ENCODE data around the gene PPTC7. TPM values are rescaled to one million over a fixed set of nuclear protein-coding genes. Genes with fewer than 3 reads are reported as not detected.
A peak's percentile ranks its signal among the peaks of the same experiment; 100 is the strongest.
"Not testable (repeated sequence)": the region's sequence is repeated elsewhere in the genome, so short reads cannot be mapped to it uniquely, and the experiment has no call there.

Gene PPTC7
- total RNA-seq, 1 donor from 2014 or later = 29.9 TPM

GRCh38 chr12:110587102-110587501 lies 4.0 kb upstream of the PPTC7 start:
- not testable (repeated sequence) for DNase-seq (ENCODE audit: low spot score)

- DNase-seq (ENCODE audit: low spot score) = no peak
Observed at GRCh38 chr12:110585231-110585799, 2.2 kb upstream of the PPTC7 start.

GRCh38 chr12:110582276-110583136 lies 612 bp downstream of the PPTC7 start:
- DNase-seq (ENCODE audit: low spot score) = peak; percentile 91

- DNase-seq (ENCODE audit: low spot score) = no peak
Observed at GRCh38 chr12:110581931-110582275, 1.2 kb downstream of the PPTC7 start.

GRCh38 chr12:110579535-110580253 lies 3.4 kb downstream of the PPTC7 start:
- DNase-seq (ENCODE audit: low spot score) = no peak

- no peak for DNase-seq (ENCODE audit: low spot score)
Observed at GRCh38 chr12:110578694-110579534, 4.2 kb downstream of the PPTC7 start.

- DNase-seq (ENCODE audit: low spot score) = no peak
Observed at GRCh38 chr12:110577864-110578693, 5.0 kb downstream of the PPTC7 start.

GRCh38 chr12:110576504-110576903 lies 6.6 kb downstream of the PPTC7 start:
- DNase-seq (ENCODE audit: low spot score) = no peak

GRCh38 chr12:110575326-110575725 lies 7.8 kb downstream of the PPTC7 start:
- no peak for DNase-seq (ENCODE audit: low spot score)

GRCh38 chr12:110574717-110575230 lies 8.3 kb downstream of the PPTC7 start:
- DNase-seq (ENCODE audit: low spot score) = not testable (repeated sequence)

GRCh38 chr12:110574044-110574443 lies 9.1 kb downstream of the PPTC7 start:
- no peak for DNase-seq (ENCODE audit: low spot score)

- DNase-seq (ENCODE audit: low spot score) = not testable (repeated sequence)
Observed at GRCh38 chr12:110570798-110571197, 12.3 kb downstream of the PPTC7 start.

GRCh38 chr12:110569838-110570237 lies 13.3 kb downstream of the PPTC7 start:
- DNase-seq (ENCODE audit: low spot score) = not testable (repeated sequence)

GRCh38 chr12:110568752-110569151 lies 14.4 kb downstream of the PPTC7 start:
- no peak for DNase-seq (ENCODE audit: low spot score)

- no peak for DNase-seq (ENCODE audit: low spot score)
Observed at GRCh38 chr12:110566993-110567392, 16.1 kb downstream of the PPTC7 start.

GRCh38 chr12:110565894-110566871 lies 16.9 kb downstream of the PPTC7 start:
- no peak for DNase-seq (ENCODE audit: low spot score)

GRCh38 chr12:110564471-110564991 lies 18.6 kb downstream of the PPTC7 start:
- DNase-seq (ENCODE audit: low spot score) = no peak

- DNase-seq (ENCODE audit: low spot score) = no peak
Observed at GRCh38 chr12:110563702-110564470, 19.2 kb downstream of the PPTC7 start.
